ENCODE results near the gene RAD51B. TPM values are rescaled to one million over a fixed set of nuclear protein-coding genes. Genes with fewer than 3 reads are reported as not detected.

Gene RAD51B
- total RNA-seq, 1 experiment from 2014 or later = 29.9 TPM

GRCh38 chr14:68571928-68572525 is 752.4 kb downstream of the RAD51B start:
- Histone ChIP-seq H3K79me2 (ENCODE audit: low read depth) (peaks cover 15% of the 10 kb centered on the region), H3K27me3 (ENCODE audit: insufficient read depth, low read depth) (no peaks in the 10 kb centered on the region), H3K4me2 (no peak overlapping the region), H4K20me1 (ENCODE audit: insufficient read depth) (no peaks in the 10 kb centered on the region), H3F3A (ENCODE audit: insufficient read depth, low read depth) (peaks cover 41% of the 10 kb centered on the region), H3K9me3 (ENCODE audit: insufficient read depth, low read depth) (peaks cover 3% of the 10 kb centered on the region; the same call in 1 of the 2 replicates), H3K9me2 (ENCODE audit: insufficient read depth) (no peaks in the 10 kb centered on the region; the same call in 1 of the 2 replicates), H2AFZ (no peak overlapping the region), H3K27ac (no peak overlapping the region), H3K36me3 (ENCODE audit: low read depth) (no peaks in the 10 kb centered on the region), H3K4me1 (replicated peaks; ENCODE audit: insufficient read depth) (peaks cover 65% of the 10 kb centered on the region), H3K4me3 (no peak overlapping the region)
- TF ChIP-seq, protein P1, sequence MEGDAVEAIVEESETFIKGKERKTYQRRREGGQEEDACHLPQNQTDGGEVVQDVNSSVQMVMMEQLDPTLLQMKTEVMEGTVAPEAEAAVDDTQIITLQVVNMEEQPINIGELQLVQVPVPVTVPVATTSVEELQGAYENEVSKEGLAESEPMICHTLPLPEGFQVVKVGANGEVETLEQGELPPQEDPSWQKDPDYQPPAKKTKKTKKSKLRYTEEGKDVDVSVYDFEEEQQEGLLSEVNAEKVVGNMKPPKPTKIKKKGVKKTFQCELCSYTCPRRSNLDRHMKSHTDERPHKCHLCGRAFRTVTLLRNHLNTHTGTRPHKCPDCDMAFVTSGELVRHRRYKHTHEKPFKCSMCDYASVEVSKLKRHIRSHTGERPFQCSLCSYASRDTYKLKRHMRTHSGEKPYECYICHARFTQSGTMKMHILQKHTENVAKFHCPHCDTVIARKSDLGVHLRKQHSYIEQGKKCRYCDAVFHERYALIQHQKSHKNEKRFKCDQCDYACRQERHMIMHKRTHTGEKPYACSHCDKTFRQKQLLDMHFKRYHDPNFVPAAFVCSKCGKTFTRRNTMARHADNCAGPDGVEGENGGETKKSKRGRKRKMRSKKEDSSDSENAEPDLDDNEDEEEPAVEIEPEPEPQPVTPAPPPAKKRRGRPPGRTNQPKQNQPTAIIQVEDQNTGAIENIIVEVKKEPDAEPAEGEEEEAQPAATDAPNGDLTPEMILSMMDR (conservative IDR thresholded peaks at IDR 0.05) = no peak
- TF ChIP-seq EZH2 (IDR thresholded peaks at IDR 0.05; ENCODE audit: low read depth) = no peak
- CTCF ChIA-PET = no interaction called here
- BruUV-seq (replicated peaks) = no TSS peak
- POLR2A ChIA-PET (ENCODE audit: unreplicated experiment) = no interaction called here
- intact Hi-C loops (cut with micrococcal nuclease; ENCODE audit: unreplicated experiment) = loop anchor here (10.0 kb wide), 1 partner anchor 533 kb away; no protein-coding TSS in a partner anchor
- no peak for DNase-seq

GRCh38 chr14:68573126-68573525 is 753.5 kb downstream of the RAD51B start:
- POLR2A ChIA-PET (ENCODE audit: unreplicated experiment) = no interaction called here
- H2AFZ ChIP-seq = no peak overlapping the region
- H3K9me2 ChIP-seq (ENCODE audit: insufficient read depth) = no peaks in the 10 kb centered on the region
- no peak overlapping the region for H3K27ac ChIP-seq
- BruUV-seq (replicated peaks) = no TSS peak
- CTCF ChIA-PET = no interaction called here
- H3K79me2 ChIP-seq (ENCODE audit: low read depth) = peaks cover 4% of the 10 kb centered on the region
- H3K27me3 ChIP-seq (ENCODE audit: insufficient read depth, low read depth) = no peaks in the 10 kb centered on the region
- peaks cover 3% of the 10 kb centered on the region; the same call in 1 of the 2 replicates for H3K9me3 ChIP-seq (ENCODE audit: insufficient read depth, low read depth)
- no peak overlapping the region for H3K4me2 ChIP-seq
- no peak for DNase-seq
- no peaks in the 10 kb centered on the region for H3K36me3 ChIP-seq (ENCODE audit: low read depth)
- peaks cover 38% of the 10 kb centered on the region for H3F3A ChIP-seq (ENCODE audit: insufficient read depth, low read depth)
- H3K4me3 ChIP-seq = no peak overlapping the region
- intact Hi-C loops (cut with micrococcal nuclease; ENCODE audit: unreplicated experiment) = loop anchor here (10.0 kb wide), 1 partner anchor 532 kb away; no protein-coding TSS in a partner anchor
- no peak for TF ChIP-seq EZH2 (IDR thresholded peaks at IDR 0.05; ENCODE audit: low read depth)
- TF ChIP-seq, protein P1 (conservative IDR thresholded peaks at IDR 0.05) = no peak
- no peaks in the 10 kb centered on the region for H4K20me1 ChIP-seq (ENCODE audit: insufficient read depth)
- H3K4me1 ChIP-seq (replicated peaks; ENCODE audit: insufficient read depth) = peaks cover 65% of the 10 kb centered on the region

- ChIA-PET CTCF (no interaction called here), POLR2A (ENCODE audit: unreplicated experiment) (no interaction called here)
- intact Hi-C loops (cut with micrococcal nuclease; ENCODE audit: unreplicated experiment) = loop anchor here (10.0 kb wide), 1 partner anchor 531 kb away; no protein-coding TSS in a partner anchor
- no peaks in the 10 kb centered on the region for H3K36me3 ChIP-seq (ENCODE audit: low read depth)
- H3K79me2 ChIP-seq (ENCODE audit: low read depth) = no peaks in the 10 kb centered on the region
- H4K20me1 ChIP-seq (ENCODE audit: insufficient read depth) = no peaks in the 10 kb centered on the region
- no peaks in the 10 kb centered on the region for H3K9me2 ChIP-seq (ENCODE audit: insufficient read depth)
- H3K4me1 ChIP-seq (replicated peaks; ENCODE audit: insufficient read depth) = peaks cover 66% of the 10 kb centered on the region
- no peak overlapping the region for H3K4me3 ChIP-seq
- H3K4me2 ChIP-seq = no peak overlapping the region
- no peak overlapping the region for H2AFZ ChIP-seq
- H3K27ac ChIP-seq = no peak overlapping the region
- peaks cover 40% of the 10 kb centered on the region for H3F3A ChIP-seq (ENCODE audit: insufficient read depth, low read depth)
- DNase-seq = no peak
- BruUV-seq (replicated peaks) = no TSS peak
- no peaks in the 10 kb centered on the region for H3K27me3 ChIP-seq (ENCODE audit: insufficient read depth, low read depth)
- H3K9me3 ChIP-seq (ENCODE audit: insufficient read depth, low read depth) = peaks cover 3% of the 10 kb centered on the region; the same call in 1 of the 2 replicates
- TF ChIP-seq, protein P1 (conservative IDR thresholded peaks at IDR 0.05) = no peak
- TF ChIP-seq EZH2 (IDR thresholded peaks at IDR 0.05; ENCODE audit: low read depth) = no peak
These were observed 754.1 kb downstream of the RAD51B start for GRCh38 chr14:68573722-68574121.
